Loucy (cell line): ENCODE results near the gene GALNT5.

Experiments
- H2AFZ ChIP-seq: fragments of 200-600 bp; sonication (generic); 2 replicates; pipeline ENCODE4 v1.6.0; 2016; ENCODE audit warnings: antibody characterized with exemption, mild to moderate bottlenecking, low read length, moderate library complexity
- H3F3A ChIP-seq: fragments of 200-600 bp; 2 replicates; pipeline ENCODE4 v1.6.0; 2016; ENCODE audit warnings: antibody characterized with exemption, low read depth, mild to moderate bottlenecking
- H3K27me3 ChIP-seq: fragments of 200-600 bp; sonication (generic); 2 replicates; pipeline ENCODE4 v1.6.1; 2014; ENCODE audit warnings: low read length, mild to moderate bottlenecking; ENCODE audit not compliant: insufficient read depth, poor library complexity, severe bottlenecking
- H3K36me3 ChIP-seq: fragments of 200-600 bp; sonication (generic); 2 replicates; pipeline ENCODE4 v1.6.1; 2016; ENCODE audit warnings: low read length; ENCODE audit not compliant: insufficient read depth
- H3K4me1 ChIP-seq: fragments of 200-600 bp; sonication (generic); 2 replicates; pipeline ENCODE4 v1.5.1; 2014; ENCODE audit warnings: low read length, mild to moderate bottlenecking; ENCODE audit not compliant: insufficient read depth, poor library complexity, severe bottlenecking
- H3K4me2 ChIP-seq: fragments of 200-600 bp; sonication (generic); 2 replicates; pipeline ENCODE4 v1.6.0; 2014; ENCODE audit warnings: antibody characterized with exemption, low read length, low read depth, mild to moderate bottlenecking; ENCODE audit not compliant: poor library complexity, severe bottlenecking
- H3K4me3 ChIP-seq: fragments of 200-600 bp; sonication (generic); 2 replicates; pipeline ENCODE4 v1.5.1; 2014; ENCODE audit warnings: low read length, mild to moderate bottlenecking, mixed read lengths; ENCODE audit not compliant: poor library complexity, severe bottlenecking
- H3K79me2 ChIP-seq: fragments of 200-600 bp; sonication (generic); 2 replicates; pipeline ENCODE4 v1.6.1; 2014; ENCODE audit warnings: low read length; ENCODE audit not compliant: insufficient read depth
- H3K9ac ChIP-seq: fragments of 200-600 bp; sonication (generic); 2 replicates; pipeline ENCODE4 v1.6.0; 2014; ENCODE audit warnings: mild to moderate bottlenecking, low read depth, low read length, moderate library complexity; ENCODE audit not compliant: poor library complexity, severe bottlenecking
- H3K9me2 ChIP-seq: fragments of 200-600 bp; sonication (generic); replicated peaks from 2 replicates; pipeline ENCODE4 v1.6.1; 2016; ENCODE audit warnings: low read depth, low read length, mixed read lengths
- H3K9me3 ChIP-seq: fragments of 200-600 bp; sonication (generic); 2 replicates; pipeline ENCODE4 v1.6.1; 2014; ENCODE audit warnings: mild to moderate bottlenecking, antibody characterized with exemption, low read length, low read depth; ENCODE audit not compliant: insufficient read depth
- H4K20me1 ChIP-seq: fragments of 200-600 bp; sonication (generic); 2 replicates; pipeline ENCODE4 v1.6.0; 2014; ENCODE audit warnings: antibody characterized with exemption, low read length, mild to moderate bottlenecking; ENCODE audit not compliant: insufficient read depth, poor library complexity, severe bottlenecking
- EZH2phosphoT487 ChIP-seq: fragments of 200-600 bp; IDR thresholded peaks from 2 replicates; pipeline ENCODE4 v1.6.1; 2018; ENCODE audit warnings: antibody characterized with exemption, mild to moderate bottlenecking, moderate library complexity, borderline replicate concordance
- TF ChIP-seq, protein P1 (sequence below): fragments of 200-600 bp; sonication (generic); conservative IDR thresholded peaks from 2 replicates; pipeline ENCODE4 v1.5.1; 2014; ENCODE audit warnings: mild to moderate bottlenecking, antibody characterized with exemption, low read length

Gene GALNT5

DNA sequence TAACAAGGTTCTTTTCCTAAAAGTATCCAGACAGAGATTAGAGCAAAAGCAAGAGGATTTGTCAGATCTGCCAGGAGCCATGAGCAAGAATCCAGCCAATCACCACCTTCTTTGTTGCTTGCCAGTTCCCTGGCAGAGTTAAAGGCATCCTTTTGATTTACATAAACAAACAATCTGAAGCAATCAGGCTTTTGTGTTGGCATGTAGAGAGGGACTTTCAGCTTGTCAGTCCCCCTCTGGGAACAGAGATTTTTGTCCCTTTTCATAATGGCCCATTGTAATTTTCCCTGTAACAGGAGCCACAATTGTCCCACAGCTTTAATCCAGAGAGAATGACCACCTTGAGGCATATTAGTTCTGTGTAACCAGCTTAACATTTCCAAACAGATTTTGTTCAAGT is 68.3 kb downstream of the GALNT5 start, which contains the start of gene ERMN:
ERMN (minus strand) TSS at position 39 of the 400 bp plus-strand sequence. CDS start 182 bp downstream, outside the sequence.
- Histone ChIP-seq H2AFZ (no peak within 1 kb of the TSS), H3K36me3 (no peaks in the 10 kb centered on the region), H3K4me2 (no peak within 1 kb of the TSS), H3K9me2 (no peaks in the 10 kb centered on the region), H3K9ac (no peak within 1 kb of the TSS), H3K79me2 (no peaks in the 10 kb centered on the region), H3K4me1 (no peaks in the 10 kb centered on the region), H3K27me3 (no peaks in the 10 kb centered on the region), H3F3A (no peaks in the 10 kb centered on the region), H3K9me3 (no peaks in the 10 kb centered on the region), H4K20me1 (no peaks in the 10 kb centered on the region), H3K4me3 (no peak within 1 kb of the TSS)
- no peak for TF ChIP-seq EZH2phosphoT487
- TF ChIP-seq, protein P1, sequence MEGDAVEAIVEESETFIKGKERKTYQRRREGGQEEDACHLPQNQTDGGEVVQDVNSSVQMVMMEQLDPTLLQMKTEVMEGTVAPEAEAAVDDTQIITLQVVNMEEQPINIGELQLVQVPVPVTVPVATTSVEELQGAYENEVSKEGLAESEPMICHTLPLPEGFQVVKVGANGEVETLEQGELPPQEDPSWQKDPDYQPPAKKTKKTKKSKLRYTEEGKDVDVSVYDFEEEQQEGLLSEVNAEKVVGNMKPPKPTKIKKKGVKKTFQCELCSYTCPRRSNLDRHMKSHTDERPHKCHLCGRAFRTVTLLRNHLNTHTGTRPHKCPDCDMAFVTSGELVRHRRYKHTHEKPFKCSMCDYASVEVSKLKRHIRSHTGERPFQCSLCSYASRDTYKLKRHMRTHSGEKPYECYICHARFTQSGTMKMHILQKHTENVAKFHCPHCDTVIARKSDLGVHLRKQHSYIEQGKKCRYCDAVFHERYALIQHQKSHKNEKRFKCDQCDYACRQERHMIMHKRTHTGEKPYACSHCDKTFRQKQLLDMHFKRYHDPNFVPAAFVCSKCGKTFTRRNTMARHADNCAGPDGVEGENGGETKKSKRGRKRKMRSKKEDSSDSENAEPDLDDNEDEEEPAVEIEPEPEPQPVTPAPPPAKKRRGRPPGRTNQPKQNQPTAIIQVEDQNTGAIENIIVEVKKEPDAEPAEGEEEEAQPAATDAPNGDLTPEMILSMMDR, result no peak

DNA sequence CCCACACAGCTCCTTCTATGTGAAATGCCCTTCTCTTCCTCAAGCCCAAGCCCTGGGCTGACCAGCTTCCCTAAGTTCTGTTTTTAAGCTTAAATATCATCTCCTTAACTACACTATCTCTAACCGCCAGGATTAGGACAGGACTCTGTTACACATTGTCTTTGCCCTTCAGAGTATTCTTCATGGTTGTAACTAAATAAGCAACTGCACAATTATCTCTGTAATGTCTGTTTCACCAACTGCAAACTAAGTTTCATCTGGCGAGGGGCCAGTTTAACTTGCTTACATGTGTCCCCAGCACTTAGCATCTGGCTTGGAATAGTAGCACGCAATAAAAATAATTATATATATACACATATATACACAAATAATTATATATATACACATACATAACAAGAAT is 69.2 kb downstream of the GALNT5 start:
- Histone ChIP-seq H3K79me2 (no peaks in the 10 kb centered on the region), H3K9ac (no peak overlapping the region), H3K9me2 (no peaks in the 10 kb centered on the region), H4K20me1 (no peaks in the 10 kb centered on the region), H2AFZ (no peak overlapping the region), H3K9me3 (no peaks in the 10 kb centered on the region), H3F3A (no peaks in the 10 kb centered on the region), H3K4me2 (no peak overlapping the region), H3K27me3 (no peaks in the 10 kb centered on the region), H3K36me3 (no peaks in the 10 kb centered on the region), H3K4me1 (no peaks in the 10 kb centered on the region), H3K4me3 (no peak overlapping the region)
- no peak for TF ChIP-seq EZH2phosphoT487
- TF ChIP-seq, protein P1, result no peak

DNA sequence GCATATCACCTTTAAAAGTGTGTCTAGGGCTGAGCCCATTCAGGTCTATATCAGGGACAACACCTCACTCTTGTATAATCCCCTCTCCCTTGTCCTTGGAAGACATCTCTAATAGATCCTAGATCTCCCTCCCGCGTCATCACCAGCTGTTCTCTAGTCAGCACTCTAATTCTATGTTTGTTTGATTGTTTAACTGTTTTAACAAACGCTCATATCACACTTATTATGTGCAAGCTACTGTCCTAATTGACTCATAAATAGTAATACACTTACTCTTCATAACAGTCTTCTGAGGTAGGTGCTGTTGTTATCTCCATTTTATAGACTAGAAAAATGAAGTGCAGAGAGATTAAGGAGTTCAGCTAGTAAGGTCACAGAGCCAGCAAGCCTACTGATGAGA is 69.7 kb downstream of the GALNT5 start:
- H3K36me3 ChIP-seq, result no peaks in the 10 kb centered on the region
- no peaks in the 10 kb centered on the region for H3K27me3 ChIP-seq
- H3K4me2 ChIP-seq, result no peak overlapping the region
- no peak for TF ChIP-seq EZH2phosphoT487
- TF ChIP-seq, protein P1, result no peak
- H3F3A ChIP-seq, result no peaks in the 10 kb centered on the region
- H3K9me2 ChIP-seq, result no peaks in the 10 kb centered on the region
- H3K4me1 ChIP-seq, result no peaks in the 10 kb centered on the region
- H3K9me3 ChIP-seq, result no peaks in the 10 kb centered on the region
- H3K9ac ChIP-seq, result no peak overlapping the region
- H4K20me1 ChIP-seq, result no peaks in the 10 kb centered on the region
- H2AFZ ChIP-seq, result no peak overlapping the region
- no peak overlapping the region for H3K4me3 ChIP-seq
- H3K79me2 ChIP-seq, result no peaks in the 10 kb centered on the region
